ENCODE data around the gene KBTBD6. TPM values are rescaled to one million over a fixed set of nuclear protein-coding genes. Genes with fewer than 3 reads are reported as not detected.

KBTBD6 gene
- total and polyA plus RNA-seq, 2 of the 8 experiments (the other 6 are each of a cell fraction or from before 2014, with no cell fraction given) = 4.5 to 11.3 TPM

GRCh38 chr13:41117869-41118268 lies 14.7 kb downstream of the KBTBD6 start:
- no peak overlapping the region for H3K4ac ChIP-seq (replicated peaks; ENCODE audit: insufficient read length, low read depth, low read length)
- H4K8ac ChIP-seq (ENCODE audit: extremely low read depth, insufficient read depth, low read length) = no peak overlapping the region
- no peaks in the 10 kb centered on the region for H3K79me2 ChIP-seq (ENCODE audit: control insufficient read depth in 1 of 2, insufficient read depth in 2 of 2, low read length in 2 of 2)
- ChIA-PET POLR2A (ENCODE audit: partially characterized antibody) (interaction anchor here (1.0 to 2.3 kb wide), 2 partner anchors 10 to 57 kb away, joined by 3 to 6 read pairs; partner anchors contain the start of gene WBP4), CTCF (ENCODE audit: partially characterized antibody) (interaction anchor here (0.6 to 1.1 kb wide), 4 partner anchors 36 to 110 kb away, joined by 3 to 4 read pairs (median 3); no protein-coding TSS in a partner anchor)
- H4K91ac ChIP-seq (replicated peaks; ENCODE audit: insufficient read length, low read length) = no peak overlapping the region
- H2AK5ac ChIP-seq (ENCODE audit: low read depth, low read length) = no peak overlapping the region
- no peaks in the 10 kb centered on the region for H3K79me1 ChIP-seq (ENCODE audit: low read depth, low read length)
- no peaks in the 10 kb centered on the region for H3K4me1 ChIP-seq (replicated peaks in 1 of 4; ENCODE audit: control insufficient read depth in 3 of 4, insufficient read depth in 4 of 4, low read length in 3 of 4)
- H3K27ac ChIP-seq (ENCODE audit: low read depth, low read length) = no peak overlapping the region
- H3K14ac ChIP-seq (ENCODE audit: insufficient read length) = no peak overlapping the region
- H3K9ac ChIP-seq (replicated peaks in 1 of 4; ENCODE audit: extremely low read depth in 1 of 4, low read depth in 3 of 4, low read length in 3 of 4) = no peak overlapping the region
- WGBS, 2 experiments (ENCODE audit: extremely low coverage in 1 of 2, insufficient coverage in 1 of 2, insufficient read length in 1 of 2, insufficient replicate concordance in 2 of 2, low coverage in 1 of 2, low lambda C conversion rate in 2 of 2, missing lambda C conversion rate in 1 of 2) = 88% methylated on average over 4 of the region's 4 CpGs; no CpG with 5 or more reads in 1 of the 2 experiments
- H2BK120ac ChIP-seq (replicated peaks; ENCODE audit: low read depth, low read length) = no peak overlapping the region
- no peak overlapping the region for H2BK15ac ChIP-seq (ENCODE audit: low read length)
- H3K9me3 ChIP-seq (ENCODE audit: insufficient read depth in 2 of 2, low read depth in 1 of 2, low read length in 1 of 2) = no peaks in the 10 kb centered on the region
- H2BK20ac ChIP-seq (ENCODE audit: low read length) = no peak overlapping the region
- H3K56ac ChIP-seq (replicated peaks; ENCODE audit: insufficient read length, low read depth, low read length) = no peak overlapping the region
- H3K4me3 ChIP-seq (ENCODE audit: extremely low read depth in 1 of 4, insufficient read depth in 2 of 4, low read depth in 3 of 4, low read length in 4 of 4) = no peak overlapping the region
- H2BK5ac ChIP-seq (ENCODE audit: low read depth, low read length) = no peak overlapping the region
- H3K23ac ChIP-seq (ENCODE audit: insufficient read length) = no peak overlapping the region
- H2AFZ ChIP-seq (ENCODE audit: low read length) = no peak overlapping the region
- H3K4me2 ChIP-seq (ENCODE audit: insufficient read depth in 1 of 2, low read depth in 2 of 2, low read length in 2 of 2) = no peak overlapping the region
- H4K20me1 ChIP-seq (replicated peaks in 1 of 2; ENCODE audit: control insufficient read depth in 1 of 2, insufficient read depth in 2 of 2, low read length in 2 of 2) = no peaks in the 10 kb centered on the region
- no peak for FAIRE-seq
- DNase-seq (ENCODE audit: low read depth in 1 of 2, low spot score in 2 of 2) = no peak
- H2BK12ac ChIP-seq (ENCODE audit: low read depth, low read length) = no peak overlapping the region
- H3K27me3 ChIP-seq (replicated peaks in 1 of 4; ENCODE audit: control insufficient read depth in 3 of 4, extremely low read depth in 1 of 4, insufficient read depth in 3 of 4, low read length in 3 of 4) = no peaks in the 10 kb centered on the region
- H3K36me3 ChIP-seq (ENCODE audit: control insufficient read depth in 2 of 4, insufficient read depth in 4 of 4, low read length in 3 of 4) = no peaks in the 10 kb centered on the region
- H3K18ac ChIP-seq (ENCODE audit: extremely low read depth, low read length) = no peak overlapping the region
- H3K23me2 ChIP-seq (ENCODE audit: low read depth, low read length) = no peaks in the 10 kb centered on the region
- no peak overlapping the region for H4K5ac ChIP-seq (ENCODE audit: insufficient read length, low read depth, low read length)
- TF ChIP-seq NRF1 (IDR thresholded peaks at IDR 0.05; ENCODE audit: low read depth, low read length) (no peak), JUN (IDR thresholded peaks at IDR 0.05; ENCODE audit: low read depth, low read length) (no peak), MAX (IDR thresholded peaks at IDR 0.05) (no peak), CTBP2 (IDR thresholded peaks at IDR 0.05; ENCODE audit: borderline replicate concordance, insufficient read depth, insufficient read length, low read length) (no peak), POU5F1 (IDR thresholded peaks at IDR 0.05; ENCODE audit: low read depth, low read length) (no peak), HDAC6 (IDR thresholded peaks at IDR 0.05; ENCODE audit: low read depth, low read length) (no peak), TCF12 (IDR thresholded peaks at IDR 0.05; ENCODE audit: low read depth, low read length) (no peak), CREB1 (IDR thresholded peaks at IDR 0.05) (no peak), BACH1 (IDR thresholded peaks at IDR 0.05; ENCODE audit: low read length) (no peak), CHD2 (IDR thresholded peaks at IDR 0.05; ENCODE audit: low read length) (no peak)

Measured in H1 (cell line).